PC-9 (cell line): ENCODE results near the gene LRRK1. TPM values are rescaled to one million over a fixed set of nuclear protein-coding genes. Genes with fewer than 3 reads are reported as not detected.

ENCODE experiments used
- BruUV-seq: library from RNA; stranded (reverse); fragments of 400-500 nt; replicated peaks from 2 replicates; lab custom pipeline; 2021; lab: Mats Ljungman, UMichigan
- CTCF ChIA-PET: fragments of 300-600 bp; sonication (Branson Sonifier 250); formaldehyde crosslinking; loops from one replicate; lab custom pipeline; 2022; ENCODE audit warnings: antibody characterized with exemption; lab: Charles Lee
- POLR2A ChIA-PET: fragments of 300-600 bp; sonication (Branson Sonifier 250); formaldehyde crosslinking; loops from one replicate; lab custom pipeline; 2022; ENCODE audit warnings: antibody characterized with exemption; ENCODE audit not compliant: unreplicated experiment; lab: Charles Lee
- DNase-seq, 2 experiments: peaks; one replicate each; pipeline versions ENCODE4 v3.0.0 to v3.0.0-alpha.2; 2015 to 2022; ENCODE audit warnings: mixed read lengths in 1 of 2
- H2AFZ ChIP-seq: fragments of 200-600 bp; sonication (generic); 2 replicates; pipeline ENCODE4 v1.8.1; 2017; ENCODE audit warnings: antibody characterized with exemption
- H3F3A ChIP-seq: fragments of 200-600 bp; sonication (generic); 2 replicates; pipeline ENCODE4 v1.8.1; 2017; ENCODE audit warnings: antibody characterized with exemption, mild to moderate bottlenecking, low read depth; ENCODE audit not compliant: insufficient read depth
- H3K27ac ChIP-seq: fragments of 200-600 bp; sonication (generic); 2 replicates; pipeline ENCODE4 v1.6.1; 2016; ENCODE audit warnings: mixed run types
- H3K27me3 ChIP-seq: fragments of 200-600 bp; sonication (generic); 2 replicates; pipeline ENCODE4 v1.6.1; 2016; ENCODE audit warnings: low read depth, mixed run types; ENCODE audit not compliant: insufficient read depth
- H3K36me3 ChIP-seq: fragments of 200-600 bp; sonication (generic); 2 replicates; pipeline ENCODE4 v1.6.1; 2016; ENCODE audit warnings: low read depth, mixed run types
- H3K4me1 ChIP-seq: fragments of 200-600 bp; sonication (generic); replicated peaks from 2 replicates; pipeline ENCODE4 v1.6.1; 2016; ENCODE audit warnings: mixed run types; ENCODE audit not compliant: insufficient read depth
- H3K4me2 ChIP-seq: fragments of 200-600 bp; sonication (generic); 2 replicates; pipeline ENCODE4 v1.6.1; 2017; ENCODE audit warnings: mixed run types
- H3K4me3 ChIP-seq: fragments of 200-600 bp; sonication (generic); 2 replicates; pipeline ENCODE4 v1.6.1; 2016; ENCODE audit warnings: mixed run types
- H3K79me2 ChIP-seq: fragments of 200-600 bp; sonication (generic); 2 replicates; pipeline ENCODE4 v1.6.1; 2017; ENCODE audit warnings: low read depth, mixed run types
- H3K9me2 ChIP-seq: fragments of 200-600 bp; sonication (generic); 2 replicates; pipeline ENCODE4 v1.8.1; 2017; ENCODE audit warnings: mild to moderate bottlenecking; ENCODE audit not compliant: insufficient read depth
- H3K9me3 ChIP-seq: fragments of 200-600 bp; sonication (generic); 2 replicates; pipeline ENCODE4 v1.8.1; 2016; ENCODE audit warnings: low read depth; ENCODE audit not compliant: insufficient read depth
- H4K20me1 ChIP-seq: fragments of 200-600 bp; sonication (generic); 2 replicates; pipeline ENCODE4 v1.8.1; 2017; ENCODE audit not compliant: insufficient read depth
- EZH2 ChIP-seq: fragments of 200-600 bp; sonication (generic); IDR thresholded peaks from 2 replicates; pipeline ENCODE4 v1.8.0; 2017; ENCODE audit warnings: antibody characterized with exemption, low read depth
- intact Hi-C: fragments of 100-400 bp; cut with micrococcal nuclease; formaldehyde crosslinking; loops from one replicate; pipeline ENCODE4 v1.10.0; 2022; ENCODE audit not compliant: unreplicated experiment
- total RNA-seq: library from RNA; stranded (reverse); gene quantifications from 2 replicates; pipeline ENCODE4 v1.2.3, GENCODE V29; 2021
- TF ChIP-seq, protein P1 (sequence below): fragments of 200-600 bp; sonication (generic); conservative IDR thresholded peaks from 2 replicates; pipeline ENCODE4 v1.6.1; 2017; ENCODE audit warnings: mixed run types, antibody characterized with exemption, mild to moderate bottlenecking, moderate library complexity

The LRRK1 gene
- total RNA-seq, 1 experiment from 2014 or later, result 15.7 TPM

DNA sequence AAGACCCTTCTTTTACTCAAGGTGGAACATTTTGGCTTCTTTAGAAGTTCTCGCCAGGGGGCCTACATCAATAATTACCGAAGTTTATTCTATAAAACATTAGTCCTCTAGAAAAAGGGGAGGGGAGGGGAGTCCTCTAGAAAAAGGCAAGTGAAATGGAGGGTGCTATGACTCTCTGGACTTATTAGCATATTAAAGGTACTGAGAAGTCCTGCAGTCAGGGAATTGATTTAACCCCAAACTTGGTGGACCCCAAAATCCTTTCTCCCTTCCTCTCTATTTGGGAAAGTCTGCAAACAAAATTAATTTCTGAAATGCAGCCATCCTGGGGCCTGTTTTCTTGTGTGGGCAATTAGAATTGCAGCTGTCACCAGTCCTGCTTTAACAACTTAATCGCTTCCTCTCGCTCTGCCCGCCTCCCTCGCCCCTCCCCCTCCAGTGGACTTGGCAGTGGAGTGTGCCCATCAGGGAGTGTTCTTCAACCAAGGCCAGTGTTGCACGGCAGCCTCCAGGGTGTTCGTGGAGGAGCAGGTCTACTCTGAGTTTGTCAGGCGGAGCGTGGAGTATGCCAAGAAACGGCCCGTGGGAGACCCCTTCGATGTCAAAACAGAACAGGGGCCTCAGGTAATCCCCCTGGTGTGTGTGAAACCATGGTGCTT, 18.9 kb upstream of the LRRK1 start:
- Histone ChIP-seq H3F3A (peaks cover 94% of the 10 kb centered on the region), H3K9me2 (no peaks in the 10 kb centered on the region), H3K27me3 (no peaks in the 10 kb centered on the region), H4K20me1 (peaks cover 17% of the 10 kb centered on the region), H3K79me2 (peaks cover 30% of the 10 kb centered on the region), H3K27ac (no peak overlapping the region), H3K9me3 (no peaks in the 10 kb centered on the region), H3K4me1 (no peaks in the 10 kb centered on the region), H2AFZ (no peak overlapping the region), H3K4me3 (no peak overlapping the region), H3K4me2 (no peak overlapping the region), H3K36me3 (peaks cover 96% of the 10 kb centered on the region)
- intact Hi-C loops, result no loop called here
- no TSS peak for BruUV-seq
- POLR2A ChIA-PET, result no interaction called here
- CTCF ChIA-PET, result interaction anchor here (0.6 kb wide), 1 partner anchor 28 kb away, joined by 3 read pairs; no protein-coding TSS in a partner anchor
- DNase-seq, result no peak
- TF ChIP-seq, protein P1, sequence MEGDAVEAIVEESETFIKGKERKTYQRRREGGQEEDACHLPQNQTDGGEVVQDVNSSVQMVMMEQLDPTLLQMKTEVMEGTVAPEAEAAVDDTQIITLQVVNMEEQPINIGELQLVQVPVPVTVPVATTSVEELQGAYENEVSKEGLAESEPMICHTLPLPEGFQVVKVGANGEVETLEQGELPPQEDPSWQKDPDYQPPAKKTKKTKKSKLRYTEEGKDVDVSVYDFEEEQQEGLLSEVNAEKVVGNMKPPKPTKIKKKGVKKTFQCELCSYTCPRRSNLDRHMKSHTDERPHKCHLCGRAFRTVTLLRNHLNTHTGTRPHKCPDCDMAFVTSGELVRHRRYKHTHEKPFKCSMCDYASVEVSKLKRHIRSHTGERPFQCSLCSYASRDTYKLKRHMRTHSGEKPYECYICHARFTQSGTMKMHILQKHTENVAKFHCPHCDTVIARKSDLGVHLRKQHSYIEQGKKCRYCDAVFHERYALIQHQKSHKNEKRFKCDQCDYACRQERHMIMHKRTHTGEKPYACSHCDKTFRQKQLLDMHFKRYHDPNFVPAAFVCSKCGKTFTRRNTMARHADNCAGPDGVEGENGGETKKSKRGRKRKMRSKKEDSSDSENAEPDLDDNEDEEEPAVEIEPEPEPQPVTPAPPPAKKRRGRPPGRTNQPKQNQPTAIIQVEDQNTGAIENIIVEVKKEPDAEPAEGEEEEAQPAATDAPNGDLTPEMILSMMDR, result no peak
- TF ChIP-seq EZH2, result no peak

DNA sequence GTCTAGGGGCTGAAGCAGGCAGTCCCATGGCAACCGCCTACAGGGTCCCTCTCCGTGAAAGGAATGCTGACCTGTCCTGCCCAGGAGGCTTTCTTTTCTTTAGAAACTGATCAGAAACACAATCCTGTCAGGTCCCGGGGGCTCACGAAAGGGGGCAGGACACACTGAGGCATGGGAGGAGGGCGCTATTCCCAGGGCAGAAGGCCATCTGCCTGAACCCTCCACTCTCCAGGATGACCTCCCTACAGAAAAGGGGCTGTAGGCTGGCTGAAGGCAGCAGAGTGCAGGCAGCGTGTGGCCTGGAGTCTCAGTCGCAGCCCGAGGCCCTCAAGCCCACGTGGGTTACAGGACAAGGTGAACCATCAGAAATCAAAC, 18.4 kb upstream of the LRRK1 start:
- no peaks in the 10 kb centered on the region for H3K9me2 ChIP-seq
- DNase-seq, result no peak
- peaks cover 17% of the 10 kb centered on the region for H4K20me1 ChIP-seq
- H3K27me3 ChIP-seq, result no peaks in the 10 kb centered on the region
- no peak overlapping the region for H3K4me3 ChIP-seq
- no peak overlapping the region for H2AFZ ChIP-seq
- ChIA-PET CTCF (no interaction called here), POLR2A (no interaction called here)
- H3F3A ChIP-seq, result peaks cover 94% of the 10 kb centered on the region
- H3K27ac ChIP-seq, result no peak overlapping the region
- no peaks in the 10 kb centered on the region for H3K9me3 ChIP-seq
- no peak overlapping the region for H3K4me2 ChIP-seq
- TF ChIP-seq, protein P1, result no peak
- TF ChIP-seq EZH2, result no peak
- peaks cover 32% of the 10 kb centered on the region for H3K79me2 ChIP-seq
- no peaks in the 10 kb centered on the region for H3K4me1 ChIP-seq
- intact Hi-C loops, result no loop called here
- BruUV-seq, result no TSS peak
- H3K36me3 ChIP-seq, result peaks cover 97% of the 10 kb centered on the region

DNA sequence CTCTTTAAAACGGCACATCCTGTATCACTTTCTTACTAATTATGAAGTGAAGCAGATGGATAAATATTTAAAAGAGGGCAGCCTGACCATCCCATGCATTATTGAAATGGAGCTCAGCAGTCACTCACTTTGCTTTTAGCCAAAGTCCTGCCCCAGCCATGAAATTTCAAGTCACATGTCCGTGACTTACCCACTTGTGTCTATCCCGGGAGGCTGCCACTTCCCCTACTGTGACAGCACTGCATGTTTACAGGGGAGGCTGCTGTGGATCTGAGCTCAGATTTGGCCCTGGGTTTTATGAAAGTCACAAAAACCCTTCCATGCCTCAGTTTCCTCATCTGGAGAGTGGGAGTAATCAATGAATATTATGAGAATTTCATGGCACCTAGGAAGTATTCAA, 17.9 kb upstream of the LRRK1 start:
- CTCF ChIA-PET, result no interaction called here
- POLR2A ChIA-PET, result no interaction called here
- H3K4me1 ChIP-seq, result no peaks in the 10 kb centered on the region
- no peak overlapping the region for H3K4me3 ChIP-seq
- H3K27me3 ChIP-seq, result no peaks in the 10 kb centered on the region
- no peak overlapping the region for H3K27ac ChIP-seq
- no peaks in the 10 kb centered on the region for H3K9me3 ChIP-seq
- no peak for TF ChIP-seq EZH2
- TF ChIP-seq, protein P1, result no peak
- H3K36me3 ChIP-seq, result peaks cover 94% of the 10 kb centered on the region
- H3K4me2 ChIP-seq, result no peak overlapping the region
- no peak overlapping the region for H2AFZ ChIP-seq
- H3F3A ChIP-seq, result peaks cover 94% of the 10 kb centered on the region
- DNase-seq, result no peak
- H4K20me1 ChIP-seq, result peaks cover 17% of the 10 kb centered on the region
- no peaks in the 10 kb centered on the region for H3K9me2 ChIP-seq
- BruUV-seq, result no TSS peak
- H3K79me2 ChIP-seq, result peaks cover 30% of the 10 kb centered on the region
- intact Hi-C loops, result no loop called here
